HEK293 (cell line): Measurements from ENCODE around the gene CXCL17.

Source experiments
- IKZF3 ChIP-seq: fragments of 450-650 bp; IDR thresholded peaks from 2 replicates; pipeline ENCODE4 v1.5.0; 2018; ENCODE audit warnings: missing biosample characterization, mild to moderate bottlenecking, missing genetic modification characterization, moderate library complexity
- OVOL3 ChIP-seq: fragments of 450-650 bp; formaldehyde crosslinking; IDR thresholded peaks from 2 replicates; pipeline ENCODE4 v1.5.1; 2016; ENCODE audit warnings: missing biosample characterization, missing genetic modification characterization
- YY2 ChIP-seq: fragments of 450-650 bp; formaldehyde crosslinking; IDR thresholded peaks from 2 replicates; pipeline ENCODE4 v1.5.1; 2016; ENCODE audit warnings: missing biosample characterization, missing genetic modification characterization
- ZBTB48 ChIP-seq: fragments of 450-650 bp; formaldehyde crosslinking; IDR thresholded peaks from 2 replicates; pipeline ENCODE4 v1.5.1; 2016; ENCODE audit warnings: missing biosample characterization, missing genetic modification characterization
- ZFHX2 ChIP-seq: fragments of 450-650 bp; formaldehyde crosslinking; conservative IDR thresholded peaks from 2 replicates; pipeline ENCODE4 v1.5.1; 2016; ENCODE audit warnings: missing biosample characterization, missing genetic modification characterization
- ZFP69B ChIP-seq: fragments of 450-650 bp; formaldehyde crosslinking; IDR thresholded peaks from 2 replicates; pipeline ENCODE4 v1.5.1; 2016; ENCODE audit warnings: missing biosample characterization, missing genetic modification characterization
- ZNF19 ChIP-seq: fragments of 450-650 bp; formaldehyde crosslinking; IDR thresholded peaks from 2 replicates; pipeline ENCODE4; 2016; ENCODE audit warnings: missing biosample characterization, missing genetic modification characterization, low read depth
- ZNF24 ChIP-seq: fragments of 450-650 bp; formaldehyde crosslinking; IDR thresholded peaks from 2 replicates; pipeline ENCODE4 v1.5.1; 2016; ENCODE audit warnings: missing biosample characterization, missing genetic modification characterization
- ZNF266 ChIP-seq: fragments of 450-650 bp; formaldehyde crosslinking; IDR thresholded peaks from 2 replicates; pipeline ENCODE4 v1.5.1; 2016; ENCODE audit warnings: missing biosample characterization, missing genetic modification characterization, low read depth
- ZNF335 ChIP-seq: fragments of 450-650 bp; formaldehyde crosslinking; conservative IDR thresholded peaks from 2 replicates; pipeline ENCODE4 v1.5.1; 2016; ENCODE audit warnings: missing biosample characterization, missing genetic modification characterization
- ZNF341 ChIP-seq: fragments of 450-650 bp; formaldehyde crosslinking; IDR thresholded peaks from 2 replicates; pipeline ENCODE4; 2016; ENCODE audit warnings: low read depth, missing biosample characterization, missing genetic modification characterization
- ZNF350 ChIP-seq: fragments of 450-650 bp; formaldehyde crosslinking; IDR thresholded peaks from 2 replicates; pipeline ENCODE4 v1.5.0; 2017; ENCODE audit warnings: missing biosample characterization, mild to moderate bottlenecking, missing genetic modification characterization
- ZNF391 ChIP-seq: fragments of 450-650 bp; formaldehyde crosslinking; IDR thresholded peaks from 2 replicates; pipeline ENCODE4 v1.5.1; 2016; ENCODE audit warnings: low read depth, missing biosample characterization, missing genetic modification characterization, borderline replicate concordance
- ZNF416 ChIP-seq: fragments of 450-650 bp; formaldehyde crosslinking; IDR thresholded peaks from 2 replicates; pipeline ENCODE4 v1.5.1; 2016; ENCODE audit warnings: missing biosample characterization, missing genetic modification characterization
- ZNF501 ChIP-seq: fragments of 450-650 bp; formaldehyde crosslinking; IDR thresholded peaks from 2 replicates; pipeline ENCODE4 v1.5.1; 2016; ENCODE audit warnings: missing biosample characterization, missing genetic modification characterization
- ZNF561 ChIP-seq: fragments of 450-650 bp; IDR thresholded peaks from 2 replicates; pipeline ENCODE4 v1.5.1; 2018; ENCODE audit warnings: missing biosample characterization, missing genetic modification characterization, borderline replicate concordance
- ZXDB ChIP-seq: fragments of 450-650 bp; formaldehyde crosslinking; IDR thresholded peaks from 2 replicates; pipeline ENCODE4 v1.5.1; 2016; ENCODE audit warnings: missing biosample characterization, missing genetic modification characterization
- TF ChIP-seq, protein P1 (sequence below): sonication (generic); formaldehyde crosslinking; IDR thresholded peaks from 2 replicates; pipeline ENCODE4 v1.8.1; 2022; ENCODE audit warnings: mild to moderate bottlenecking, moderate library complexity, missing genetic modification reagents
- TF ChIP-seq, protein P2 (sequence below): fragments of 450-650 bp; formaldehyde crosslinking; IDR thresholded peaks from 2 replicates; pipeline ENCODE4 v1.5.1; 2016; ENCODE audit warnings: missing biosample characterization, missing genetic modification characterization
- TF ChIP-seq, protein P3 (sequence below): fragments of 450-650 bp; formaldehyde crosslinking; IDR thresholded peaks from 2 replicates; pipeline ENCODE4 v1.5.1; 2016; ENCODE audit warnings: missing biosample characterization, missing genetic modification characterization
- TF ChIP-seq, protein P4 (sequence below): fragments of 450-650 bp; formaldehyde crosslinking; conservative IDR thresholded peaks from 2 replicates; pipeline ENCODE4 v1.5.1; 2016; ENCODE audit warnings: low read depth, missing biosample characterization, missing genetic modification characterization
- TF ChIP-seq, protein P5 (sequence below): fragments of 450-650 bp; formaldehyde crosslinking; IDR thresholded peaks from 2 replicates; pipeline ENCODE4 v1.5.1; 2016; ENCODE audit warnings: missing biosample characterization, missing genetic modification characterization
- TF ChIP-seq, protein P6 (sequence below): fragments of 450-650 bp; formaldehyde crosslinking; IDR thresholded peaks from 2 replicates; pipeline ENCODE4 v1.5.1; 2016; ENCODE audit warnings: missing biosample characterization, missing genetic modification characterization

CXCL17 gene

DNA sequence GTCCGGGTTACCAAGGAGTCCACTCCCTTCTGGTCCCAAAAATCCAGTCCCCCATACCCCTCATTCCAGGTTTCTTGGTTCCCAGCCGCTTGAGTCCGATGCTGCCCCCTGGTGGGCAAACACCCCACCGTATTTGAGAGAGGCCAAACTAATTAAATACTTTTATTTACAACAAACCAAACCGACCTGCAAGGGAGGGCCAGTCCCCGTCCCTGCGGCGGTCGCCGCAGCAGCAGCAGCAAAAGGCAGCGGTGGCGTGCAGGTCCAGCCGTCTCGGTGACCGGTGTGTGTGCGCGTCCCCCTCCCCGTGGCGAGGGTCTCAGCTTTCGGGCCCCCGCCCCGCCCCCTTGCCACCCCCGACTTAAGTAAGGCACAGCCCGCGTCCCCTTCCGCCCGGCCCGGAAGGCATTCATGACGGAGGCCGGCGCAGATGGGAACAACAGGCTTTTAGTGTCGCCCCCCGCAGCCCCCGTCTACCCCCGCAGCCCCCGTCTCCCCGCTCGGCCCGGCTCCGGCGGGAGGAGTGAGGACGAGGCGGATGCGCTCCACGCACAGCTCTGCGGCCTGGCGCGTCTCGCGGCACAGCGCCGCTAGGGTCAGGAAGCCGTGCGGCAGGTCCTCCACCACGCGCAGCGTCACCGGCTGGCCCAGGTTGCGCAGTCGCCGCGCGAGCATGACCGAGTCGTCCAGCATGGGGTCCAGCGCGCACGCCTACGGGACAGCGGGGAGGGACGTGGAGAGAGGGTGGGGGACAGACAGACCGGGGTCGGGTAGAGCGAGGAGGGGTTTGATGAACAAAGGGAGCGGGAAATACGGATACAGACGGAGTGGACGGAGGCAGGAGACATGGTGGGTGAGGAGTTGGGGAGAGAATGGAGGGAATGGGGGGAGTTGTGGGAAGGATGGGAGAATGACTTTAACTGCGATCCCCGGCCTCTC is 41.1 kb downstream of the CXCL17 start (continued):
- TF ChIP-seq ZNF335 (tag by site-specific recombination) (0 out of 2 replicates have a peak, but pooled peaks have one; percentile 39), IKZF3 (peak; percentile 74), ZNF561 (tag by site-specific recombination) (peak; percentile 44; the same call in 1 of the 2 replicates), ZNF19 (no peak), ZFHX2 (tag by site-specific recombination) (peak; percentile 37; the same call in 1 of the 2 replicates), YY2 (tag by site-specific recombination) (peak; percentile 58; the same call in 1 of the 2 replicates), ZNF391 (no peak), ZNF350 (tag by site-specific recombination) (no peak), ZNF24 (tag by site-specific recombination) (no peak), ZNF266 (tag by site-specific recombination) (peak; percentile 21; the same call in 1 of the 2 replicates), ZNF501 (peak; percentile 40; the same call in 1 of the 2 replicates), ZFP69B (tag by site-specific recombination) (0 out of 2 replicates have a peak, but pooled peaks have one; percentile 22), ZNF341 (tag by site-specific recombination) (peak; percentile 82), ZXDB (peak; percentile 21; the same call in 1 of the 2 replicates), ZNF416 (no peak), ZBTB48 (tag by site-specific recombination) (peak; percentile 61), OVOL3 (tag by site-specific recombination) (no peak)
- TF ChIP-seq, protein P1, sequence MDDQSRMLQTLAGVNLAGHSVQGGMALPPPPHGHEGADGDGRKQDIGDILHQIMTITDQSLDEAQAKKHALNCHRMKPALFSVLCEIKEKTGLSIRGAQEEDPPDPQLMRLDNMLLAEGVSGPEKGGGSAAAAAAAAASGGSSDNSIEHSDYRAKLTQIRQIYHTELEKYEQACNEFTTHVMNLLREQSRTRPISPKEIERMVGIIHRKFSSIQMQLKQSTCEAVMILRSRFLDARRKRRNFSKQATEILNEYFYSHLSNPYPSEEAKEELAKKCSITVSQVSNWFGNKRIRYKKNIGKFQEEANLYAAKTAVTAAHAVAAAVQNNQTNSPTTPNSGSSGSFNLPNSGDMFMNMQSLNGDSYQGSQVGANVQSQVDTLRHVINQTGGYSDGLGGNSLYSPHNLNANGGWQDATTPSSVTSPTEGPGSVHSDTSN (CRISPR knock-in tag) = 0 out of 2 replicates have a peak, but pooled peaks have one; percentile 81
- TF ChIP-seq, protein P2, sequence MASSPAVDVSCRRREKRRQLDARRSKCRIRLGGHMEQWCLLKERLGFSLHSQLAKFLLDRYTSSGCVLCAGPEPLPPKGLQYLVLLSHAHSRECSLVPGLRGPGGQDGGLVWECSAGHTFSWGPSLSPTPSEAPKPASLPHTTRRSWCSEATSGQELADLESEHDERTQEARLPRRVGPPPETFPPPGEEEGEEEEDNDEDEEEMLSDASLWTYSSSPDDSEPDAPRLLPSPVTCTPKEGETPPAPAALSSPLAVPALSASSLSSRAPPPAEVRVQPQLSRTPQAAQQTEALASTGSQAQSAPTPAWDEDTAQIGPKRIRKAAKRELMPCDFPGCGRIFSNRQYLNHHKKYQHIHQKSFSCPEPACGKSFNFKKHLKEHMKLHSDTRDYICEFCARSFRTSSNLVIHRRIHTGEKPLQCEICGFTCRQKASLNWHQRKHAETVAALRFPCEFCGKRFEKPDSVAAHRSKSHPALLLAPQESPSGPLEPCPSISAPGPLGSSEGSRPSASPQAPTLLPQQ (tag by site-specific recombination) = 0 out of 2 replicates have a peak, but pooled peaks have one; percentile 19
- TF ChIP-seq, protein P3, sequence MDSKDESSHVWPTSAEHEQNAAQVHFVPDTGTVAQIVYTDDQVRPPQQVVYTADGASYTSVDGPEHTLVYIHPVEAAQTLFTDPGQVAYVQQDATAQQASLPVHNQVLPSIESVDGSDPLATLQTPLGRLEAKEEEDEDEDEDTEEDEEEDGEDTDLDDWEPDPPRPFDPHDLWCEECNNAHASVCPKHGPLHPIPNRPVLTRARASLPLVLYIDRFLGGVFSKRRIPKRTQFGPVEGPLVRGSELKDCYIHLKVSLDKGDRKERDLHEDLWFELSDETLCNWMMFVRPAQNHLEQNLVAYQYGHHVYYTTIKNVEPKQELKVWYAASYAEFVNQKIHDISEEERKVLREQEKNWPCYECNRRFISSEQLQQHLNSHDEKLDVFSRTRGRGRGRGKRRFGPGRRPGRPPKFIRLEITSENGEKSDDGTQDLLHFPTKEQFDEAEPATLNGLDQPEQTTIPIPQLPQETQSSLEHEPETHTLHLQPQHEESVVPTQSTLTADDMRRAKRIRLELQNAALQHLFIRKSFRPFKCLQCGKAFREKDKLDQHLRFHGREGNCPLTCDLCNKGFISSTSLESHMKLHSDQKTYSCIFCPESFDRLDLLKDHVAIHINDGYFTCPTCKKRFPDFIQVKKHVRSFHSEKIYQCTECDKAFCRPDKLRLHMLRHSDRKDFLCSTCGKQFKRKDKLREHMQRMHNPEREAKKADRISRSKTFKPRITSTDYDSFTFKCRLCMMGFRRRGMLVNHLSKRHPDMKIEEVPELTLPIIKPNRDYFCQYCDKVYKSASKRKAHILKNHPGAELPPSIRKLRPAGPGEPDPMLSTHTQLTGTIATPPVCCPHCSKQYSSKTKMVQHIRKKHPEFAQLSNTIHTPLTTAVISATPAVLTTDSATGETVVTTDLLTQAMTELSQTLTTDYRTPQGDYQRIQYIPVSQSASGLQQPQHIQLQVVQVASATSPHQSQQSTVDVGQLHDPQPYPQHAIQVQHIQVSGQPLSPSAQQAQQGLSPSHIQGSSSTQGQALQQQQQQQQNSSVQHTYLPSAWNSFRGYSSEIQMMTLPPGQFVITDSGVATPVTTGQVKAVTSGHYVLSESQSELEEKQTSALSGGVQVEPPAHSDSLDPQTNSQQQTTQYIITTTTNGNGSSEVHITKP (tag by site-specific recombination) = peak; percentile 43; the same call in 1 of the 2 replicates
- TF ChIP-seq, protein P4, sequence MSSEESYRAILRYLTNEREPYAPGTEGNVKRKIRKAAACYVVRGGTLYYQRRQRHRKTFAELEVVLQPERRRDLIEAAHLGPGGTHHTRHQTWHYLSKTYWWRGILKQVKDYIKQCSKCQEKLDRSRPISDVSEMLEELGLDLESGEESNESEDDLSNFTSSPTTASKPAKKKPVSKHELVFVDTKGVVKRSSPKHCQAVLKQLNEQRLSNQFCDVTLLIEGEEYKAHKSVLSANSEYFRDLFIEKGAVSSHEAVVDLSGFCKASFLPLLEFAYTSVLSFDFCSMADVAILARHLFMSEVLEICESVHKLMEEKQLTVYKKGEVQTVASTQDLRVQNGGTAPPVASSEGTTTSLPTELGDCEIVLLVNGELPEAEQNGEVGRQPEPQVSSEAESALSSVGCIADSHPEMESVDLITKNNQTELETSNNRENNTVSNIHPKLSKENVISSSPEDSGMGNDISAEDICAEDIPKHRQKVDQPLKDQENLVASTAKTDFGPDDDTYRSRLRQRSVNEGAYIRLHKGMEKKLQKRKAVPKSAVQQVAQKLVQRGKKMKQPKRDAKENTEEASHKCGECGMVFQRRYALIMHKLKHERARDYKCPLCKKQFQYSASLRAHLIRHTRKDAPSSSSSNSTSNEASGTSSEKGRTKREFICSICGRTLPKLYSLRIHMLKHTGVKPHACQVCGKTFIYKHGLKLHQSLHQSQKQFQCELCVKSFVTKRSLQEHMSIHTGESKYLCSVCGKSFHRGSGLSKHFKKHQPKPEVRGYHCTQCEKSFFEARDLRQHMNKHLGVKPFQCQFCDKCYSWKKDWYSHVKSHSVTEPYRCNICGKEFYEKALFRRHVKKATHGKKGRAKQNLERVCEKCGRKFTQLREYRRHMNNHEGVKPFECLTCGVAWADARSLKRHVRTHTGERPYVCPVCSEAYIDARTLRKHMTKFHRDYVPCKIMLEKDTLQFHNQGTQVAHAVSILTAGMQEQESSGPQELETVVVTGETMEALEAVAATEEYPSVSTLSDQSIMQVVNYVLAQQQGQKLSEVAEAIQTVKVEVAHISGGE = peak; percentile 44; the same call in 1 of the 2 replicates
- TF ChIP-seq, protein P5, sequence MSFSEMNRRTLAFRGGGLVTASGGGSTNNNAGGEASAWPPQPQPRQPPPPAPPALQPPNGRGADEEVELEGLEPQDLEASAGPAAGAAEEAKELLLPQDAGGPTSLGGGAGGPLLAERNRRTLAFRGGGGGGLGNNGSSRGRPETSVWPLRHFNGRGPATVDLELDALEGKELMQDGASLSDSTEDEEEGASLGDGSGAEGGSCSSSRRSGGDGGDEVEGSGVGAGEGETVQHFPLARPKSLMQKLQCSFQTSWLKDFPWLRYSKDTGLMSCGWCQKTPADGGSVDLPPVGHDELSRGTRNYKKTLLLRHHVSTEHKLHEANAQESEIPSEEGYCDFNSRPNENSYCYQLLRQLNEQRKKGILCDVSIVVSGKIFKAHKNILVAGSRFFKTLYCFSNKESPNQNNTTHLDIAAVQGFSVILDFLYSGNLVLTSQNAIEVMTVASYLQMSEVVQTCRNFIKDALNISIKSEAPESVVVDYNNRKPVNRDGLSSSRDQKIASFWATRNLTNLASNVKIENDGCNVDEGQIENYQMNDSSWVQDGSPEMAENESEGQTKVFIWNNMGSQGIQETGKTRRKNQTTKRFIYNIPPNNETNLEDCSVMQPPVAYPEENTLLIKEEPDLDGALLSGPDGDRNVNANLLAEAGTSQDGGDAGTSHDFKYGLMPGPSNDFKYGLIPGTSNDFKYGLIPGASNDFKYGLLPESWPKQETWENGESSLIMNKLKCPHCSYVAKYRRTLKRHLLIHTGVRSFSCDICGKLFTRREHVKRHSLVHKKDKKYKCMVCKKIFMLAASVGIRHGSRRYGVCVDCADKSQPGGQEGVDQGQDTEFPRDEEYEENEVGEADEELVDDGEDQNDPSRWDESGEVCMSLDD (tag by site-specific recombination) = peak; percentile 44; the same call in 1 of the 2 replicates
- TF ChIP-seq, protein P6, sequence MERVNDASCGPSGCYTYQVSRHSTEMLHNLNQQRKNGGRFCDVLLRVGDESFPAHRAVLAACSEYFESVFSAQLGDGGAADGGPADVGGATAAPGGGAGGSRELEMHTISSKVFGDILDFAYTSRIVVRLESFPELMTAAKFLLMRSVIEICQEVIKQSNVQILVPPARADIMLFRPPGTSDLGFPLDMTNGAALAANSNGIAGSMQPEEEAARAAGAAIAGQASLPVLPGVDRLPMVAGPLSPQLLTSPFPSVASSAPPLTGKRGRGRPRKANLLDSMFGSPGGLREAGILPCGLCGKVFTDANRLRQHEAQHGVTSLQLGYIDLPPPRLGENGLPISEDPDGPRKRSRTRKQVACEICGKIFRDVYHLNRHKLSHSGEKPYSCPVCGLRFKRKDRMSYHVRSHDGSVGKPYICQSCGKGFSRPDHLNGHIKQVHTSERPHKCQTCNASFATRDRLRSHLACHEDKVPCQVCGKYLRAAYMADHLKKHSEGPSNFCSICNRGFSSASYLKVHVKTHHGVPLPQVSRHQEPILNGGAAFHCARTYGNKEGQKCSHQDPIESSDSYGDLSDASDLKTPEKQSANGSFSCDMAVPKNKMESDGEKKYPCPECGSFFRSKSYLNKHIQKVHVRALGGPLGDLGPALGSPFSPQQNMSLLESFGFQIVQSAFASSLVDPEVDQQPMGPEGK (tag by site-specific recombination) = peak; percentile 32; the same call in 1 of the 2 replicates
